Smooth muscle cell of the pulmonary artery (primary cell): ENCODE results near the gene BPIFA3. TPM values are rescaled to one million over a fixed set of nuclear protein-coding genes. Genes with fewer than 3 reads are reported as not detected.

Experiments
- total RNA-seq: library from RNA; depleted of rRNA; stranded (reverse); fragments of >200 nt; gene quantifications from 2 replicates; pipeline ENCODE4 v1.2.3, GENCODE V29; 2014

BPIFA3 gene
- not detected in 2 replicates for total RNA-seq

GRCh38 chr20:33217052-33217451, at the start of gene BPIFA3:
Gene BPIFA3 (plus strand): TSS chr20:33217352. CDS start chr20:33217537, 185 bp downstream.

GRCh38 chr20:33167859-33168258, 49.3 kb upstream of the BPIFA3 start, which contains the start of gene BPIFA2:
Gene BPIFA2 (plus strand): TSS chr20:33168159. CDS start chr20:33169146, 987 bp downstream.

GRCh38 chr20:33235696-33236095, 18.5 kb downstream of the BPIFA3 start, which contains the start of gene BPIFA1:
Gene BPIFA1 (plus strand): TSS chr20:33235996. CDS start chr20:33237712, 1,716 bp downstream.

Other genes with a start within 250 kb of the BPIFA3 start
- gene SUN5, start 212.9 kb upstream of the BPIFA3 start, total RNA-seq, result not detected in 2 replicates
- not detected in 2 replicates for gene BPIFB2, start 209.6 kb upstream of the BPIFA3 start, total RNA-seq
- gene BPIFB6, start 185.7 kb upstream of the BPIFA3 start, total RNA-seq, result not detected in 2 replicates
- gene BPIFB3, start 163.4 kb upstream of the BPIFA3 start, total RNA-seq, result not detected in 2 replicates
- not detected in 2 replicates for gene BPIFB4, start 137.7 kb upstream of the BPIFA3 start, total RNA-seq
- not detected in 2 replicates for gene BPIFA2, start 49.2 kb upstream of the BPIFA3 start, total RNA-seq
- gene BPIFA1, start 18.6 kb downstream of the BPIFA3 start, total RNA-seq, result not detected in 2 replicates
- gene BPIFB1, start 65.9 kb downstream of the BPIFA3 start, total RNA-seq, result 0.07 TPM in 1 of 2 replicates, not detected in the other
- 15.4 and 16.4 TPM in 2 replicates for gene CDK5RAP1, start 184.2 kb downstream of the BPIFA3 start, total RNA-seq
- gene SNTA1, start 226.4 kb downstream of the BPIFA3 start, total RNA-seq, result 27.1 and 31.1 TPM in 2 replicates